ENCODE measurements around the gene EIF1AX. TPM values are rescaled to one million over a fixed set of nuclear protein-coding genes. Genes with fewer than 3 reads are reported as not detected.

The EIF1AX gene
- total RNA-seq, 1 experiment from 2014 or later, result 67.6 TPM

GRCh38 chrX:20112022-20112774 lies 29.4 kb downstream of the EIF1AX start:
- ATAC-seq (no peak), DNase-seq (ENCODE audit: low read depth, low spot score) (no peak)
- Histone ChIP-seq H3K27me3 (ENCODE audit: control insufficient read depth, insufficient read depth, low read length) (no peaks in the 10 kb centered on the region), H3K4me3 (ENCODE audit: low read depth in 2 of 2, low read length in 2 of 2) (no peak overlapping the region), H3K36me3 (ENCODE audit: control insufficient read depth, insufficient read depth, low read length) (no peaks in the 10 kb centered on the region), H3K4me1 (ENCODE audit: control insufficient read depth, insufficient read depth, low read length) (no peaks in the 10 kb centered on the region), H3K9me3 (ENCODE audit: control insufficient read depth, insufficient read depth, low read depth, low read length) (no peaks in the 10 kb centered on the region), H3K27ac (ENCODE audit: low read length) (no peak overlapping the region)
- POLR2A ChIA-PET, result no interaction called here
- intact Hi-C loops (cut with micrococcal nuclease; ENCODE audit: unreplicated experiment) (no loop called here), in situ Hi-C loops (cut with HindIII; ENCODE audit: low pct_unique_long_range_greater_than_20kb, low sequenced_read_pairs) (no loop called here)
- TF ChIP-seq REST (IDR thresholded peaks at IDR 0.05; ENCODE audit: insufficient read depth in 1 of 2, low read depth in 2 of 2, low read length in 1 of 2), result no peak
- TF ChIP-seq SIN3A (IDR thresholded peaks at IDR 0.05; ENCODE audit: borderline replicate concordance, insufficient read depth, low read depth, low read length), result no peak
- TF ChIP-seq TCF7L2 (IDR thresholded peaks at IDR 0.05; ENCODE audit: low read depth, low read length), result no peak
- TF ChIP-seq POLR2AphosphoS5 (IDR thresholded peaks at IDR 0.05; ENCODE audit: low read depth, low read length), result no peak
- no peak for TF ChIP-seq CTCF (IDR thresholded peaks at IDR 0.05)
- CTCF ChIA-PET, result no interaction called here
- BruUV-seq (replicated peaks), result no TSS peak

GRCh38 chrX:20111271-20111670 lies 30.4 kb downstream of the EIF1AX start:
- intact Hi-C loops (cut with micrococcal nuclease; ENCODE audit: unreplicated experiment) (no loop called here), in situ Hi-C loops (cut with HindIII; ENCODE audit: low pct_unique_long_range_greater_than_20kb, low sequenced_read_pairs) (no loop called here)
- no peaks in the 10 kb centered on the region for H3K9me3 ChIP-seq (ENCODE audit: control insufficient read depth, insufficient read depth, low read depth, low read length)
- no peak for DNase-seq (ENCODE audit: low read depth, low spot score)
- H3K27ac ChIP-seq (ENCODE audit: low read length), result no peak overlapping the region
- ChIA-PET POLR2A (no interaction called here), CTCF (no interaction called here)
- H3K36me3 ChIP-seq (ENCODE audit: control insufficient read depth, insufficient read depth, low read length), result no peaks in the 10 kb centered on the region
- H3K4me3 ChIP-seq (ENCODE audit: low read depth in 2 of 2, low read length in 2 of 2), result no peak overlapping the region
- H3K27me3 ChIP-seq (ENCODE audit: control insufficient read depth, insufficient read depth, low read length), result no peaks in the 10 kb centered on the region
- no TSS peak for BruUV-seq (replicated peaks)
- TF ChIP-seq POLR2AphosphoS5 (IDR thresholded peaks at IDR 0.05; ENCODE audit: low read depth, low read length) (no peak), REST (IDR thresholded peaks at IDR 0.05; ENCODE audit: insufficient read depth in 1 of 2, low read depth in 2 of 2, low read length in 1 of 2) (no peak), CTCF (IDR thresholded peaks at IDR 0.05) (no peak), SIN3A (IDR thresholded peaks at IDR 0.05; ENCODE audit: borderline replicate concordance, insufficient read depth, low read depth, low read length) (no peak), TCF7L2 (IDR thresholded peaks at IDR 0.05; ENCODE audit: low read depth, low read length) (no peak)
- ATAC-seq, result no peak
- no peaks in the 10 kb centered on the region for H3K4me1 ChIP-seq (ENCODE audit: control insufficient read depth, insufficient read depth, low read length)

All from Panc1 (cell line).